H1 (cell line): ENCODE results near the gene FGD4. TPM values are rescaled to one million over a fixed set of nuclear protein-coding genes. Genes with fewer than 3 reads are reported as not detected.

ENCODE experiments used
- CTCF ChIA-PET: fragments of 300-600 bp; sonication (Branson Sonifier 250); formaldehyde crosslinking; loops from one replicate; lab custom pipeline; 2021; ENCODE audit not compliant: partially characterized antibody; lab: Charles Lee
- POLR2A ChIA-PET: fragments of 300-600 bp; sonication (Branson Sonifier 250); formaldehyde crosslinking; loops from one replicate; lab custom pipeline; 2021; ENCODE audit warnings: inconsistent platforms; ENCODE audit not compliant: partially characterized antibody; lab: Charles Lee
- DNase-seq, 2 experiments: peaks; one replicate each; pipeline versions ENCODE4 v3.0.0 to v3.0.0-alpha.2; 2010 to 2022; ENCODE audit warnings: low spot score in 2 of 2, low read depth in 1 of 2, mixed read lengths in 1 of 2
- FAIRE-seq: peaks from 2 replicates; lab custom pipeline; 2011; peaks lifted over from hg19 to GRCh38; lab: Jason Lieb, UNC
- H2AFZ ChIP-seq: 2 replicates; pipeline ENCODE4 v1.8.1; 2012; ENCODE audit warnings: low read length, inconsistent platforms
- H2AK5ac ChIP-seq: 2 replicates; pipeline ENCODE4 v1.6.1; 2013; ENCODE audit warnings: low read depth, low read length
- H2BK120ac ChIP-seq: replicated peaks from 2 replicates; pipeline ENCODE3; 2013; ENCODE audit warnings: low read depth, low read length, inconsistent platforms
- H2BK12ac ChIP-seq: 2 replicates; pipeline ENCODE4 v1.6.1; 2013; ENCODE audit warnings: low read depth, low read length
- H2BK15ac ChIP-seq: 2 replicates; pipeline ENCODE4 v1.6.1; 2013; ENCODE audit warnings: low read length
- H2BK20ac ChIP-seq: 2 replicates; pipeline ENCODE4 v1.6.1; 2013; ENCODE audit warnings: low read length
- H2BK5ac ChIP-seq: 2 replicates; pipeline ENCODE4 v1.6.1; 2013; ENCODE audit warnings: low read depth, low read length
- H3K14ac ChIP-seq: 2 replicates; pipeline ENCODE4 v1.6.1; 2013; ENCODE audit warnings: inconsistent platforms; ENCODE audit not compliant: insufficient read length
- H3K18ac ChIP-seq: 2 replicates; pipeline ENCODE4 v1.6.1; 2013; ENCODE audit warnings: low read length; ENCODE audit errors: extremely low read depth
- H3K23ac ChIP-seq: 2 replicates; pipeline ENCODE4 v1.6.1; 2013; ENCODE audit warnings: inconsistent platforms; ENCODE audit not compliant: insufficient read length
- H3K23me2 ChIP-seq: 2 replicates; pipeline ENCODE4 v1.6.1; 2013; ENCODE audit warnings: low read depth, low read length
- H3K27ac ChIP-seq: 2 replicates; pipeline ENCODE4 v1.6.1; 2011; ENCODE audit warnings: low read depth, low read length, inconsistent platforms
- H3K27me3 ChIP-seq, 4 experiments: replicated peaks in 1 of 4; 1 replicate in 1 of 4; 2 replicates in 3 of 4; pipeline versions ENCODE4 v1.6.1 to v1.8.1; 2011 to 2013; ENCODE audit warnings: low read length in 3 of 4, mild to moderate bottlenecking in 3 of 4, inconsistent platforms in 2 of 4, mixed read lengths in 2 of 4, moderate library complexity in 1 of 4; ENCODE audit not compliant: control insufficient read depth in 3 of 4, insufficient read depth in 3 of 4; ENCODE audit errors: extremely low read depth in 1 of 4
- H3K36me3 ChIP-seq, 4 experiments: 2 replicates each; pipeline versions ENCODE4 v1.6.1 to v1.8.1; 2011 to 2013; ENCODE audit warnings: mild to moderate bottlenecking in 4 of 4, low read length in 3 of 4, moderate library complexity in 2 of 4, control low read depth in 1 of 4, inconsistent platforms in 1 of 4; ENCODE audit not compliant: insufficient read depth in 4 of 4, control insufficient read depth in 2 of 4
- H3K4ac ChIP-seq: replicated peaks from 2 replicates; pipeline ENCODE3; 2013; ENCODE audit warnings: low read length, low read depth, mixed read lengths, inconsistent platforms; ENCODE audit not compliant: insufficient read length
- H3K4me1 ChIP-seq, 4 experiments: replicated peaks in 1 of 4; 1 replicate in 1 of 4; 2 replicates in 3 of 4; pipeline versions ENCODE4 v1.6.1 to v1.8.1; 2011 to 2013; ENCODE audit warnings: low read length in 3 of 4, inconsistent platforms in 2 of 4, mixed read lengths in 1 of 4; ENCODE audit not compliant: insufficient read depth in 4 of 4, control insufficient read depth in 3 of 4
- H3K4me2 ChIP-seq, 2 experiments: 2 replicates each; pipeline versions ENCODE4 v1.6.1 to v1.8.1; 2011 to 2013; ENCODE audit warnings: low read depth in 2 of 2, low read length in 2 of 2, control low read depth in 1 of 2, inconsistent platforms in 1 of 2, mild to moderate bottlenecking in 1 of 2; ENCODE audit not compliant: insufficient read depth in 1 of 2
- H3K4me3 ChIP-seq, 4 experiments: fragments of 200-600, 300-600 bp in 1 of 4; sonication (generic), shearing (Covaris generic), sonication (Bioruptor Twin) in 1 of 4; 2 replicates each; pipeline versions ENCODE4 v1.5.1 to v1.8.1; 2011 to 2016; ENCODE audit warnings: low read length in 4 of 4, low read depth in 3 of 4, control low read depth in 2 of 4, inconsistent platforms in 2 of 4, mild to moderate bottlenecking in 2 of 4, mixed read lengths in 1 of 4, moderate library complexity in 1 of 4; ENCODE audit not compliant: insufficient read depth in 2 of 4; ENCODE audit errors: extremely low read depth in 1 of 4
- H3K56ac ChIP-seq: replicated peaks from 2 replicates; pipeline ENCODE3; 2013; ENCODE audit warnings: low read depth, mild to moderate bottlenecking, mixed read lengths, low read length, inconsistent platforms; ENCODE audit not compliant: insufficient read length
- H3K79me1 ChIP-seq: 2 replicates; pipeline ENCODE4 v1.6.1; 2013; ENCODE audit warnings: low read depth, low read length, control low read depth
- H3K79me2 ChIP-seq, 2 experiments: 2 replicates each; pipeline versions ENCODE4 v1.6.1 to v1.8.1; 2012 to 2013; ENCODE audit warnings: low read length in 2 of 2, mild to moderate bottlenecking in 2 of 2, inconsistent platforms in 1 of 2; ENCODE audit not compliant: insufficient read depth in 2 of 2, control insufficient read depth in 1 of 2
- H3K9ac ChIP-seq, 4 experiments: replicated peaks in 1 of 4; 1 replicate in 1 of 4; 2 replicates in 3 of 4; pipeline versions ENCODE4 v1.6.1 to v1.8.1; 2011 to 2013; ENCODE audit warnings: low read depth in 3 of 4, low read length in 3 of 4, control low read depth in 2 of 4, mild to moderate bottlenecking in 2 of 4, moderate library complexity in 2 of 4, inconsistent platforms in 1 of 4; ENCODE audit errors: extremely low read depth in 1 of 4
- H3K9me3 ChIP-seq, 2 experiments: 2 replicates each; pipeline versions ENCODE4 v1.6.1 to v1.8.1; 2012 to 2013; ENCODE audit warnings: mild to moderate bottlenecking in 2 of 2, moderate library complexity in 2 of 2, control low read depth in 1 of 2, inconsistent platforms in 1 of 2, low read depth in 1 of 2, low read length in 1 of 2, mixed read lengths in 1 of 2; ENCODE audit not compliant: insufficient read depth in 2 of 2
- H4K20me1 ChIP-seq, 2 experiments: replicated peaks in 1 of 2; 2 replicates each; pipeline versions ENCODE3 to v1.8.1; 2011 to 2013; ENCODE audit warnings: inconsistent platforms in 2 of 2, low read length in 2 of 2, mild to moderate bottlenecking in 1 of 2; ENCODE audit not compliant: insufficient read depth in 2 of 2, control insufficient read depth in 1 of 2
- H4K5ac ChIP-seq: 2 replicates; pipeline ENCODE4 v1.6.1; 2013; ENCODE audit warnings: low read length, low read depth, mixed read lengths, inconsistent platforms; ENCODE audit not compliant: insufficient read length
- H4K8ac ChIP-seq: 2 replicates; pipeline ENCODE4 v1.8.0; 2013; ENCODE audit warnings: mild to moderate bottlenecking, moderate library complexity, low read length, inconsistent platforms; ENCODE audit not compliant: insufficient read depth; ENCODE audit errors: extremely low read depth
- H4K91ac ChIP-seq: replicated peaks from 2 replicates; pipeline ENCODE3; 2013; ENCODE audit warnings: low read length, mixed read lengths, inconsistent platforms; ENCODE audit not compliant: insufficient read length
- BACH1 ChIP-seq: IDR thresholded peaks from 2 replicates; pipeline ENCODE4 v1.6.1; 2012; ENCODE audit warnings: low read length, improper control_type of control experiment
- MAFK ChIP-seq: IDR thresholded peaks from 2 replicates; pipeline ENCODE4 v1.6.1; 2012; ENCODE audit warnings: low read depth, mild to moderate bottlenecking, improper control_type of control experiment, low read length
- POLR2AphosphoS5 ChIP-seq: IDR thresholded peaks from 2 replicates; pipeline ENCODE4 v1.6.1; 2011; ENCODE audit warnings: low read depth, low read length
- SP2 ChIP-seq: IDR thresholded peaks from 2 replicates; pipeline ENCODE4 v1.6.1; 2012; ENCODE audit warnings: mild to moderate bottlenecking, low read length, inconsistent platforms
- TAF1 ChIP-seq: IDR thresholded peaks from 2 replicates; pipeline ENCODE4 v1.6.1; 2011; ENCODE audit warnings: mild to moderate bottlenecking, low read depth, low read length
- TAF7 ChIP-seq: optimal IDR thresholded peaks from 2 replicates; pipeline ENCODE3; 2011; ENCODE audit warnings: low read depth, mild to moderate bottlenecking, inconsistent platforms, low read length, moderate library complexity, borderline replicate concordance
- USF2 ChIP-seq: IDR thresholded peaks from 2 replicates; pipeline ENCODE4 v1.6.1; 2011; ENCODE audit warnings: low read length, improper control_type of control experiment
- WGBS, 2 experiments: shearing (Covaris generic) in 1 of 2; methylation state at CpG; one replicate each; pipeline versions ENCODE4 v1.1.6 to v1.1.7; 2013 to 2015; ENCODE audit warnings: low lambda C conversion rate in 2 of 2, mixed read lengths in 2 of 2, inconsistent platforms in 1 of 2, low coverage in 1 of 2, missing lambda C conversion rate in 1 of 2; ENCODE audit not compliant: insufficient replicate concordance in 2 of 2, insufficient coverage in 1 of 2, insufficient read length in 1 of 2; ENCODE audit errors: extremely low coverage in 1 of 2, missing lambda C conversion rate in 1 of 2; 5-methylcytosine and 5-hydroxymethylcytosine counted together
- polyA plus RNA-seq, 7 experiments: library from polyadenylated mRNA; depleted of rRNA in 3 of 7; stranded (reverse) in 5 of 7; unstranded in 2 of 7; fragments of >200 nt in 5 of 7; fragments of 200-250 nt in 2 of 7; gene quantifications; 1 replicate in 5 of 7; 2 replicates in 1 of 7; 4 replicates in 1 of 7; pipeline versions ENCODE4 v1.2.1 to v1.2.3, GENCODE V29; 2011 to 2013; ENCODE audit warnings: missing spikeins in 2 of 7, mixed read lengths in 2 of 7
- total RNA-seq: library from RNA; stranded (reverse); fragmentation: NEBNext Ultra II Directional; extraction: Animal tissue kit (Norgen Biotek cat#: 25700); gene quantifications from 2 replicates; pipeline ENCODE4 v1.2.1, GENCODE V29; 2021

The FGD4 gene
- total and polyA plus RNA-seq, 2 of the 8 experiments (the other 6 are each of a cell fraction or from before 2014, with no cell fraction given), result 8.5 to 48.2 TPM

- DNase-seq (no peak), FAIRE-seq (no peak)
- H2BK12ac ChIP-seq, result no peak overlapping the region
- H4K8ac ChIP-seq, result no peak overlapping the region
- H4K91ac ChIP-seq, result no peak overlapping the region
- H3K18ac ChIP-seq, result no peak overlapping the region
- H3K14ac ChIP-seq, result no peak overlapping the region
- H3K4me3 ChIP-seq, result no peak overlapping the region
- H2BK5ac ChIP-seq, result no peak overlapping the region
- H3K23ac ChIP-seq, result no peak overlapping the region
- peaks cover 0 to 5% (median 2%) of the 10 kb centered on the region in 4 experiments; a peak in 4 of 8 replicates for H3K36me3 ChIP-seq
- H2BK15ac ChIP-seq, result no peak overlapping the region
- peaks cover 6% of the 10 kb centered on the region; the same call in 1 of the 2 replicates for H3K79me1 ChIP-seq
- H3K9me3 ChIP-seq, result no peaks in the 10 kb centered on the region
- H2AFZ ChIP-seq, result no peak overlapping the region
- peaks cover 22 to 23% of the 10 kb centered on the region in 2 experiments for H4K20me1 ChIP-seq
- 91% methylated on average over 3 of the region's 3 CpGs; no CpG with 5 or more reads in 1 of the 2 experiments for whole genome bisulfite sequencing, 2 experiments
- ChIA-PET POLR2A (interaction anchor here (0.8 to 2.2 kb wide), 2 partner anchors 11 to 14 kb away, joined by 5 to 8 read pairs; partner anchors contain the start of gene FGD4), CTCF (no interaction called here)
- H3K27ac ChIP-seq, result no peak overlapping the region
- H2BK120ac ChIP-seq, result no peak overlapping the region
- no peak overlapping the region for H3K9ac ChIP-seq
- H3K27me3 ChIP-seq, result no peaks in the 10 kb centered on the region
- peaks cover 27 to 98% of the 10 kb centered on the region in 2 experiments for H3K79me2 ChIP-seq
- no peak overlapping the region for H2AK5ac ChIP-seq
- H3K4me2 ChIP-seq, result no peak overlapping the region
- H3K4ac ChIP-seq, result no peak overlapping the region
- H2BK20ac ChIP-seq, result no peak overlapping the region
- no peaks in the 10 kb centered on the region for H3K23me2 ChIP-seq
- H3K56ac ChIP-seq, result no peak overlapping the region
- H3K4me1 ChIP-seq, result peaks cover 2 to 8% (median 3%) of the 10 kb centered on the region in 4 experiments; a peak in 6 of 7 replicates
- TF ChIP-seq SP2 (no peak), BACH1 (no peak), TAF7 (no peak), TAF1 (no peak), POLR2AphosphoS5 (no peak), USF2 (no peak), MAFK (no peak)
- TF ChIP-seq, all 59 proteins: peak for 0
- no peak overlapping the region for H4K5ac ChIP-seq
Observed at GRCh38 chr12:32413412-32413811, 14.1 kb downstream of the FGD4 start.
